GM12865 (cell line): ENCODE data around the gene SP110.

Experiments used
- DNase-seq: peaks from one replicate; pipeline ENCODE4 v3.0.0; 2010; ENCODE audit warnings: low read depth
- H3K4me3 ChIP-seq: 2 replicates; pipeline ENCODE4 v1.5.1; 2011; ENCODE audit warnings: mild to moderate bottlenecking, low read depth, low read length, control low read depth
- TF ChIP-seq, protein P1 (sequence below): IDR thresholded peaks from 2 replicates; pipeline ENCODE4 v1.5.1; 2011; ENCODE audit warnings: low read length, control low read depth, low read depth, inconsistent platforms; ENCODE audit not compliant: insufficient read depth; ENCODE audit errors: missing control alignments

The SP110 gene

DNA sequence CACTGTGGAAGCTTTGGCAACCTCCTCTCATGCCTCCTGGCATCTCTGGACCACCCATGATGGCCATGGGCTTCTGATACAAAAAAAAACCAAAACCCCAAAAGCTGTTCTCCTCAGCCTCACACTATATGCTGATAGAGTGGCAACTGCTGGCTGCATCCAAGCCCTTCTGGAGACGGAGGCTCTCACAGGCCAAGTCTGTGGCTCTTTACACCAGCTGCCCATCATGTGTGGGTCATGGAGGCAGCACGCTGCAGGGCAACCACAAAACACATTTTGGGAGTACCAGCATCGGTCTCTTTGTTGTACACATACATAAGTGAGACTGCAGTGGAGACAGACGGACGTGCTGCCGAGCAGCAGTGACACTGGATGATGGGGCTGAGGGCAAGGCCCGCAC, 45.3 kb downstream of the SP110 start:
- no peak overlapping the region for H3K4me3 ChIP-seq
- no peak for DNase-seq
- TF ChIP-seq, protein P1, sequence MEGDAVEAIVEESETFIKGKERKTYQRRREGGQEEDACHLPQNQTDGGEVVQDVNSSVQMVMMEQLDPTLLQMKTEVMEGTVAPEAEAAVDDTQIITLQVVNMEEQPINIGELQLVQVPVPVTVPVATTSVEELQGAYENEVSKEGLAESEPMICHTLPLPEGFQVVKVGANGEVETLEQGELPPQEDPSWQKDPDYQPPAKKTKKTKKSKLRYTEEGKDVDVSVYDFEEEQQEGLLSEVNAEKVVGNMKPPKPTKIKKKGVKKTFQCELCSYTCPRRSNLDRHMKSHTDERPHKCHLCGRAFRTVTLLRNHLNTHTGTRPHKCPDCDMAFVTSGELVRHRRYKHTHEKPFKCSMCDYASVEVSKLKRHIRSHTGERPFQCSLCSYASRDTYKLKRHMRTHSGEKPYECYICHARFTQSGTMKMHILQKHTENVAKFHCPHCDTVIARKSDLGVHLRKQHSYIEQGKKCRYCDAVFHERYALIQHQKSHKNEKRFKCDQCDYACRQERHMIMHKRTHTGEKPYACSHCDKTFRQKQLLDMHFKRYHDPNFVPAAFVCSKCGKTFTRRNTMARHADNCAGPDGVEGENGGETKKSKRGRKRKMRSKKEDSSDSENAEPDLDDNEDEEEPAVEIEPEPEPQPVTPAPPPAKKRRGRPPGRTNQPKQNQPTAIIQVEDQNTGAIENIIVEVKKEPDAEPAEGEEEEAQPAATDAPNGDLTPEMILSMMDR, result no peak

DNA sequence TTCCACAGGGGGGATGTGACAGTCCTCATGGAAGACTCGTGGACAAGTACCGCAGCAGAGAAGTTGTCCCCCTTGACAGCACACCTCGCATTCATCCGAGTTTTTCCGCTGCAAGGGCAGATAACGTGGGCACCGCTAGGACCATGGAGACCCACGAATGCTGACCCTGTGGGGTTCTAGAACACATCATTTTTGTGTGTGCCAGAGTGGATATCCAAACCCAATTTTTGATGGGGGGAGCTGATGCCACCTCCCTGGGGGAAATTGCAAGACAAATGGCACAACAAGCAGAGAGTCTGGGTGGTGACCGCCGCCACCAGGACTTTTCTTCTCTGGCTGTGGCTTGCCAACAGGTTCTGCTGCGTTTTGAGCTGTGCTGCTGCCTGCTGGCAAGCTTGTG, 46.9 kb downstream of the SP110 start:
- no peak overlapping the region for H3K4me3 ChIP-seq
- TF ChIP-seq, protein P1, result no peak
- DNase-seq, result no peak

DNA sequence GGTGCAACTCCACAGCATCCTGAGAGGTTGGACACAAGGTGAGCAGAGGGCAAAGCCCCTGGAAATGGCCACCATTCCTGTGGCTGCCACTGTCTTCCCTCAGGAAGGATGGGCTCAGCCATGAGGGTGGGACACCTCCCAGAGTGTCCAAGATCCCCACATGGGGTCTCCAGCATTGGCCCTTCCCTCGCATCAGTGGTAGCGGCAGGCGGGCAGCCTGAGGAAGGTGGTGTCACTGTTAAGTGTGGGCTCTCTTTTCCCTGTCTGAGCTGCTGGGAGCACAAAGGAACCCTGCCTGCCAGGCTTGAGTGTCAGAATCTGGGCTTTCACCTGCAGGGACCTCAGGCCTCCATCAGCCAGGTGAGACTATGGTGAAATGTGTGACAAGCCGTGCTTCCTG, 47.6 kb downstream of the SP110 start:
- DNase-seq, result no peak
- TF ChIP-seq, protein P1, result no peak
- H3K4me3 ChIP-seq, result no peak overlapping the region

DNA sequence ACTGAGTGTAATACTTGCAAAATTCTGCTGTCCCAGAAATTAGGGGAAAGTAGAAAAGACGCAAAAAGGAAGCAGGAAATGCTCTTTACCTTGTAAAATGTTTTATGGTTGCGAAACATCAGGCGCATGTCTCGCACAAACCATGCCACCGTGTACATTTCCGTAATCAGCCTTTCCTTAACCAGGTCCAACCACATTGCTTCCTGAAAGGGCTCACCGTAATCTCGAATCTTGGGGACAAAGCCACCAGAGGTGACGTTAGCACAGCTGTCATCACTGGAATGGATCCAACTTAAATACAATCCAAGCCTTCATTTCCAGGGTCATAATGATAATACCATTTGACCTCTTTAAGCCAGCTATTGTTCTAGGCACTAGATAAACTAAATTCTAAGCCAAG, 49.3 kb downstream of the SP110 start:
- H3K4me3 ChIP-seq, result no peak overlapping the region
- no peak for DNase-seq
- TF ChIP-seq, protein P1, result no peak

DNA sequence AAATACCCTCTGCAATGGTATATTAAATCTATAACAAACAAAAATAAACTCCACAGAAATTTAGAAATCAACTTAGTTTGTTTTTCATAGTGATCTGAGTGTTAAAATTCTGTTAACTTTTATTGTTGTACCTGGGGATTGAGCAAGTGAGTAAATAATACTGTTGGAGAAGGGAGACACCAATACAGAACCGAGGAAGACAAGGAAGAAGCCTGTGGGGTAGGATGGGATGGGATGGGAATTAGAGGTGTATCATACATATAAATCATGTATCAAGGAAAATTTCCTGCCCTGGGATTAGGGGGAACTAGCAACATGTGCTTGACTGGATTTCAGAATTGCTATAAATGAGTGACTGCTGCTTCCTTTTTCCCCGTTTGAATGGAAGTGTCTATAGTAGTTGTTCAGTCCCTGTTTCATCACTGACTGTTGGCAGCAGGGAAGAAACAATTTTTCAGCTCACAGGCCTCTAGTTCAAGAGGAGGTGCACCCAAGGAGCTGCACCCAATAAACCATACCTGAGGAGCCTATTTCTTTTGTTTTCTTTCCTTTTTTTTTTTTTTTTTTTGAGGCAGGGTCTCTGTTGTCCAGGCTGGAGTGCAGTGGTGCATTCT, 53.1 kb downstream of the SP110 start:
- TF ChIP-seq, protein P1, result no peak
- H3K4me3 ChIP-seq, result no peak overlapping the region
- DNase-seq, result no peak

DNA sequence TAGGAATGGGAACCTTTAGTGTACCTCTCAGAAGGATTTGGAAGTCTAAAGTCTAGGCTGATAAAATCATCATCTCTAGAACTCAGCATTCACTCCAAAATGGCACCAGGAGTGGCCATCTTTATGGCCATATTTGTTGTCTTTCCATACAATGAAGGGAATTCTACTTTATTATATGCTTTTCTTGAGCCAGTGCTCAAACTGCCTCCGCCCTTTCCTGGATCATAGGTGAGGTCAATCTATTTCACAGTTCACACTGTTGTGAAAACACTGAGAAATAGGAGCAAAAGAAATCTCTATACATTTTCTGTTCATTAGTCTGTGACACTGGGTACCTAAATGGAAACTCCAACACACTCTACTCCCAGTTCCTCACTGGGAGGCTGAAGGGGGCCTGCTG, 55.6 kb downstream of the SP110 start:
- TF ChIP-seq, protein P1, result no peak
- no peak overlapping the region for H3K4me3 ChIP-seq
- no peak for DNase-seq

DNA sequence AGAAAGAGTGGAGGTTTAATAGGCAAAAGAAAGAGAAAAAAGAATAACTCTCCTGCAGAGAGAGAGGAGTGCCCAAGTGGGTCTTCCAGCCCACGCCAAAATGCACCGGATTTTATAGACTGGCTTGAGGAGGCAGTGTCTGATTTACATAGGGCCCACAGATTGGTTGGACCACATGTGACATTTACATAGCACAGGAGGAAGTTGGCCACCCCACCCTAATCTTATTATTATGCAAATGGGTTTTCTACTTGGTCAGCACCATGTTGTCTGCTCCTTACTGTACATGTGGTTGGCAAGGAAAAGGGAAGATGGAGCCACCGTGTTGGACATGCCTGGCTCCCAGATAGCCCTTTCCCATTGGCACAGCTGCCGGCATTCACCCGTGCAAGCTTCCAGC, 56.8 kb downstream of the SP110 start:
- TF ChIP-seq, protein P1, result no peak
- H3K4me3 ChIP-seq, result no peak overlapping the region
- DNase-seq, result no peak
